Esophagus muscularis mucosa (tissue), 4 donors: ENCODE results near the gene SCYL3.

Experiments used
- CTCF ChIP-seq, 3 experiments: fragments of 200-600 bp in 2 of 3; fragments of 450-650 bp in 1 of 3; sonication (generic) in 2 of 3; IDR thresholded peaks; one replicate each; pipeline ENCODE4 v1.5.1; 2017 to 2019; ENCODE audit warnings: antibody characterized with exemption in 3 of 3, mild to moderate bottlenecking in 2 of 3, moderate library complexity in 1 of 3
- EP300 ChIP-seq: sonication (generic); formaldehyde crosslinking; IDR thresholded peaks from one replicate; pipeline ENCODE4 v1.6.1; 2017; ENCODE audit warnings: antibody characterized with exemption
- POLR2A ChIP-seq: fragments of 450-650 bp; IDR thresholded peaks from one replicate; pipeline ENCODE4 v1.6.1; 2017; ENCODE audit warnings: antibody characterized with exemption, moderate library complexity, mild to moderate bottlenecking, low read depth
- POLR2AphosphoS5 ChIP-seq, 2 donors: sonication (generic); formaldehyde crosslinking; IDR thresholded peaks; one replicate each; pipeline ENCODE4 v1.6.1; 2017; ENCODE audit warnings: antibody characterized with exemption in 2 of 2

- TF ChIP-seq POLR2AphosphoS5 (IDR thresholded peaks at IDR 0.05) (no peak), CTCF (IDR thresholded peaks at IDR 0.05) (no peak), EP300 (no peak), POLR2A (no peak)
Measured at GRCh38 chr1:169918927-169919326, 25.2 kb upstream of the SCYL3 start.
